T-cell (primary cell): Measurements from ENCODE around the gene NEURL2. TPM values are rescaled to one million over a fixed set of nuclear protein-coding genes. Genes with fewer than 3 reads are reported as not detected.
"Not testable (repeated sequence)": the region's sequence is repeated elsewhere in the genome, so short reads cannot be mapped to it uniquely, and the experiment has no call there.

ENCODE experiments used
- ATAC-seq, 4 experiments: fragments of 200-7000 bp in 3 of 4; fragments of 150-1000 bp in 1 of 4; cut with Tn5 transposase; replicated peaks in 1 of 4; 1 replicate in 3 of 4; 2 replicates in 1 of 4; pipeline ENCODE4 v1.10.0; 2021; ENCODE audit warnings: moderate library complexity in 3 of 4, mild to moderate bottlenecking in 2 of 4, moderate number of reproducible peaks in 1 of 4
- CTCF ChIA-PET, 2 donors: fragments of 300-600 bp; sonication (Branson Sonifier 250); formaldehyde crosslinking; loops; one replicate each; lab custom pipeline; 2022; ENCODE audit warnings: antibody characterized with exemption in 2 of 2; lab: Charles Lee
- POLR2A ChIA-PET, 2 donors: fragments of 300-600 bp; sonication (Branson Sonifier 250); formaldehyde crosslinking; loops; one replicate each; lab custom pipeline; 2022; ENCODE audit warnings: antibody characterized with exemption in 2 of 2; lab: Charles Lee
- DNase-seq, 35 experiments: peaks; one replicate each; pipeline versions ENCODE4 v3.0.0 to v3.0.0-alpha.2; 2013 to 2023
- H3K27ac ChIP-seq: one replicate; pipeline ENCODE4 v1.5.1; 2013; ENCODE audit warnings: low read length
- H3K27me3 ChIP-seq, 2 experiments: replicated peaks in 1 of 2; 1 replicate in 1 of 2; 2 replicates in 1 of 2; pipeline versions ENCODE4 v1.6.1 to v1.7.0; 2013; ENCODE audit warnings: low read length in 1 of 2, mixed read lengths in 1 of 2; ENCODE audit not compliant: control insufficient read depth in 2 of 2, insufficient read depth in 2 of 2; ENCODE audit errors: extremely low read depth in 1 of 2
- H3K36me3 ChIP-seq, 2 donors: 1 replicate in 1 of 2; 2 replicates in 1 of 2; pipeline versions ENCODE4 v1.6.1 to v1.7.0; 2013; ENCODE audit warnings: low read length in 1 of 2; ENCODE audit not compliant: control insufficient read depth in 2 of 2, insufficient read depth in 1 of 2; ENCODE audit errors: extremely low read depth in 1 of 2
- H3K4me1 ChIP-seq, 2 experiments: 1 replicate in 1 of 2; 2 replicates in 1 of 2; pipeline versions ENCODE4 v1.6.1 to v1.7.0; 2013; ENCODE audit warnings: low read length in 2 of 2, mixed read lengths in 1 of 2; ENCODE audit not compliant: insufficient read depth in 2 of 2, control insufficient read depth in 1 of 2; ENCODE audit errors: extremely low read depth in 1 of 2
- H3K4me3 ChIP-seq, 2 donors: 1 replicate in 1 of 2; 2 replicates in 1 of 2; pipeline versions ENCODE4 v1.5.1 to v1.7.0; 2013; ENCODE audit warnings: mild to moderate bottlenecking in 2 of 2, low read length in 1 of 2, moderate library complexity in 1 of 2; ENCODE audit not compliant: control insufficient read depth in 1 of 2; ENCODE audit errors: extremely low read depth in 1 of 2
- H3K9me3 ChIP-seq: 2 replicates; pipeline ENCODE4 v1.7.0; 2013
- H3K27ac Mint-ChIP-seq, 2 donors: one replicate each; pipeline ENCODE4 v1.8.0; 2020 to 2021; ENCODE audit warnings: mild to moderate bottlenecking in 2 of 2, mixed read lengths in 2 of 2
- H3K27me3 Mint-ChIP-seq, 2 donors: one replicate each; pipeline ENCODE4 v1.8.0; 2021 to 2022; ENCODE audit warnings: mixed read lengths in 2 of 2
- H3K36me3 Mint-ChIP-seq: one replicate; pipeline ENCODE4 v1.8.0; 2021; ENCODE audit warnings: mixed read lengths
- H3K4me1 Mint-ChIP-seq, 3 donors: one replicate each; pipeline ENCODE4 v1.8.0; 2020 to 2022; ENCODE audit warnings: mixed read lengths in 3 of 3, mild to moderate bottlenecking in 1 of 3
- H3K4me3 Mint-ChIP-seq, 3 donors: one replicate each; pipeline ENCODE4 v1.8.0; 2020 to 2022; ENCODE audit warnings: mild to moderate bottlenecking in 3 of 3, mixed read lengths in 3 of 3, moderate library complexity in 3 of 3
- H3K9me3 Mint-ChIP-seq, 3 donors: one replicate each; pipeline ENCODE4 v1.8.0; 2020 to 2022; ENCODE audit warnings: mixed read lengths in 3 of 3
- WGBS: methylation state at CpG from one replicate; pipeline ENCODE4 v1.1.5; 2013; ENCODE audit warnings: missing lambda C conversion rate; ENCODE audit not compliant: insufficient coverage; 5-methylcytosine and 5-hydroxymethylcytosine counted together
- total RNA-seq, 35 experiments: library from RNA in 6 of 35; stranded (reverse) in 6 of 35; fragments of 120-200 nt in 1 of 35; gene quantifications; one replicate each; pipeline versions ENCODE4 v1.2.1 to v1.2.4 and lab custom pipeline; 2013 to 2026

The NEURL2 gene
- total RNA-seq, 5 donors from 2014 or later (not counting 1 experiment from before 2014, with no cell fraction given), result 3.1 to 6.9 (median 6.1) TPM

DNA sequence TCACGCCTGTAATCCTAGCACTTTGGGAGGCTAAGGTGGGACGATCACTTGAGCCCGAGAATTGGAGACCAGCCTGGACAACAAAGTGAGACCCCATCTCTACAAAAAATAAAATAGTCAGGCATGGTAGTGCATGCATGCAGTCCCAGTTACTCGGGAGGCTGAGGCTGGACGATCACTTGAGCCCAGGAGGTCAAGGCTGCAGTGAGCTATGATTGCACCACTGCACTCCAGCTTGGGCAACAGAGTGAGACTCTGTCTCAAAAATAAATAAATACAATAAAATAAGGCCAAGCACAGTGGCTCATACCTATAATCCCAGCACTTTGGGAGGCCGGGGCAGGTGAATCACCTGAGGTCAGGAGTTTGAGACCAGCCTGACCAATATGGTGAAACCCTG is 10.3 kb upstream of the NEURL2 start:
- peaks cover 11% of the 10 kb centered on the region for H3K36me3 Mint-ChIP-seq
- CTCF ChIA-PET, H3K27me3 ChIP-seq, H3K9me3 ChIP-seq, H3K4me3 Mint-ChIP-seq, H3K4me1 Mint-ChIP-seq, H3K9me3 Mint-ChIP-seq, H3K27ac Mint-ChIP-seq, ATAC-seq, H3K4me1 ChIP-seq, DNase-seq, H3K27ac ChIP-seq, H3K27me3 Mint-ChIP-seq, POLR2A ChIA-PET, H3K4me3 ChIP-seq: not testable (repeated sequence)
- 100% methylated on average over 1 of the region's 6 CpGs for WGBS
- H3K36me3 ChIP-seq, result peaks cover 13 to 25% of the 10 kb centered on the region in 2 donors

GRCh38 chr20:45899046-45899835 is 8.2 kb upstream of the NEURL2 start:
- Mint-ChIP-seq H3K27ac (no peak overlapping the region), H3K4me3 (no peak overlapping the region), H3K4me1 (peaks cover 0 to 2% (median 0%) of the 10 kb centered on the region in 3 donors), H3K9me3 (no peaks in the 10 kb centered on the region), H3K27me3 (no peaks in the 10 kb centered on the region), H3K36me3 (peaks cover 11% of the 10 kb centered on the region)
- 100% methylated on average over 3 of the region's 13 CpGs for WGBS
- POLR2A ChIA-PET, result no interaction called here
- Histone ChIP-seq H3K9me3 (no peaks in the 10 kb centered on the region), H3K27ac (no peak overlapping the region), H3K36me3 (peaks cover 15 to 34% of the 10 kb centered on the region in 2 donors), H3K27me3 (no peaks in the 10 kb centered on the region), H3K4me1 (no peaks in the 10 kb centered on the region), H3K4me3 (no peak overlapping the region)
- DNase-seq (no peak), ATAC-seq (peak in 1 of 4 experiments; percentile 24)
- CTCF ChIA-PET, result no interaction called here

DNA sequence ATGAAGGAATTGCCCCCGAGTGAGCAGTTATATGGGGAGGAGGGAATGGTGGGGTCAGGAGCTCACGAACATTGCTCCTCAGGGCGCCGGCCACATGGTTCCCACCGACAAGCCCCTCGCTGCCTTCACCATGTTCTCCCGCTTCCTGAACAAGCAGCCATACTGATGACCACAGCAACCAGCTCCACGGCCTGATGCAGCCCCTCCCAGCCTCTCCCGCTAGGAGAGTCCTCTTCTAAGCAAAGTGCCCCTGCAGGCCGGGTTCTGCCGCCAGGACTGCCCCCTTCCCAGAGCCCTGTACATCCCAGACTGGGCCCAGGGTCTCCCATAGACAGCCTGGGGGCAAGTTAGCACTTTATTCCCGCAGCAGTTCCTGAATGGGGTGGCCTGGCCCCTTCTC is 7.3 kb upstream of the NEURL2 start:
- Histone ChIP-seq H3K27me3 (no peaks in the 10 kb centered on the region), H3K4me1 (peaks cover 0 to 9% of the 10 kb centered on the region in 2 experiments), H3K36me3 (peaks cover 15 to 41% of the 10 kb centered on the region in 2 donors), H3K9me3 (no peaks in the 10 kb centered on the region), H3K27ac (no peak overlapping the region), H3K4me3 (no peak overlapping the region)
- 93% methylated on average over 5 of the region's 12 CpGs for WGBS
- no peak overlapping the region for H3K4me3 Mint-ChIP-seq
- no peaks in the 10 kb centered on the region for H3K27me3 Mint-ChIP-seq
- ATAC-seq (no peak), DNase-seq (no peak)
- ChIA-PET CTCF (no interaction called here), POLR2A (interaction anchor here in 1 of 2 donors (0.6 kb wide), 2 partner anchors 30 to 92 kb away, joined by 3 read pairs; no protein-coding TSS in a partner anchor)
- peaks cover 17% of the 10 kb centered on the region for H3K36me3 Mint-ChIP-seq
- H3K9me3 Mint-ChIP-seq, result no peaks in the 10 kb centered on the region
- H3K27ac Mint-ChIP-seq, result no peak overlapping the region
- peaks cover 0 to 10% (median 8%) of the 10 kb centered on the region in 3 donors for H3K4me1 Mint-ChIP-seq

DNA sequence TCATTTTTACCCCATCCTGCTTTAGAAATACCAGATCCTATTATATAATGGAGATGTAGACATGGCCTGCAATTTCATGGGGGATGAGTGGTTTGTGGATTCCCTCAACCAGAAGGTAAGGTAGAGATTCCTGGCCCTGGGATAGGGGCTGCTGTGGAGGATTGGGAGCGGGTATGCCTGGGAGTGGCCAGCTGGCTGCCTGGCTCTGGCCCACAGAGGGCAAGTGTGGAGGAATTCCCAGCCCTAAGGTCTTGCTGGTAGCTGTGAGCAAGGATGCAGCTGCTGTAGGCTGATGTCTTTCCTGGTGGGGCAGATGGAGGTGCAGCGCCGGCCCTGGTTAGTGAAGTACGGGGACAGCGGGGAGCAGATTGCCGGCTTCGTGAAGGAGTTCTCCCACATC is 6.7 kb upstream of the NEURL2 start:
- peaks cover 2 to 16% (median 14%) of the 10 kb centered on the region in 3 donors for H3K4me1 Mint-ChIP-seq
- Histone ChIP-seq H3K4me1 (peaks cover 0 to 15% of the 10 kb centered on the region in 2 experiments), H3K9me3 (no peaks in the 10 kb centered on the region), H3K4me3 (no peak overlapping the region), H3K36me3 (peaks cover 15 to 41% of the 10 kb centered on the region in 2 donors), H3K27ac (no peak overlapping the region), H3K27me3 (no peaks in the 10 kb centered on the region)
- DNase-seq (no peak), ATAC-seq (no peak)
- H3K4me3 Mint-ChIP-seq, result no peak overlapping the region
- ChIA-PET CTCF (no interaction called here), POLR2A (interaction anchor here in 1 of 2 donors (0.6 kb wide), 1 partner anchor 30 kb away, joined by 3 read pairs; no protein-coding TSS in a partner anchor)
- peaks cover 20% of the 10 kb centered on the region for H3K36me3 Mint-ChIP-seq
- no peak overlapping the region for H3K27ac Mint-ChIP-seq
- H3K9me3 Mint-ChIP-seq, result no peaks in the 10 kb centered on the region
- WGBS, result 99% methylated on average over 7 of the region's 7 CpGs
- no peaks in the 10 kb centered on the region for H3K27me3 Mint-ChIP-seq

GRCh38 chr20:45897289-45897688 is 6.3 kb upstream of the NEURL2 start:
- ATAC-seq, result no peak
- Histone ChIP-seq H3K4me3 (no peak overlapping the region), H3K4me1 (peaks cover 0 to 19% of the 10 kb centered on the region in 2 experiments), H3K27ac (no peak overlapping the region), H3K9me3 (no peaks in the 10 kb centered on the region), H3K36me3 (peaks cover 15 to 41% of the 10 kb centered on the region in 2 donors), H3K27me3 (no peaks in the 10 kb centered on the region)
- no peak for DNase-seq
- Mint-ChIP-seq H3K4me1 (peaks cover 6 to 20% (median 18%) of the 10 kb centered on the region in 3 donors), H3K9me3 (no peaks in the 10 kb centered on the region), H3K4me3 (no peak overlapping the region), H3K36me3 (peaks cover 20% of the 10 kb centered on the region), H3K27me3 (no peaks in the 10 kb centered on the region), H3K27ac (no peak overlapping the region)
- ChIA-PET POLR2A (interaction anchor here in 1 of 2 donors (0.9 kb wide), 1 partner anchor 501 kb away, joined by 6 read pairs; no protein-coding TSS in a partner anchor), CTCF (no interaction called here)
- no CpG with 5 or more reads among the region's 2 CpGs for WGBS

DNA sequence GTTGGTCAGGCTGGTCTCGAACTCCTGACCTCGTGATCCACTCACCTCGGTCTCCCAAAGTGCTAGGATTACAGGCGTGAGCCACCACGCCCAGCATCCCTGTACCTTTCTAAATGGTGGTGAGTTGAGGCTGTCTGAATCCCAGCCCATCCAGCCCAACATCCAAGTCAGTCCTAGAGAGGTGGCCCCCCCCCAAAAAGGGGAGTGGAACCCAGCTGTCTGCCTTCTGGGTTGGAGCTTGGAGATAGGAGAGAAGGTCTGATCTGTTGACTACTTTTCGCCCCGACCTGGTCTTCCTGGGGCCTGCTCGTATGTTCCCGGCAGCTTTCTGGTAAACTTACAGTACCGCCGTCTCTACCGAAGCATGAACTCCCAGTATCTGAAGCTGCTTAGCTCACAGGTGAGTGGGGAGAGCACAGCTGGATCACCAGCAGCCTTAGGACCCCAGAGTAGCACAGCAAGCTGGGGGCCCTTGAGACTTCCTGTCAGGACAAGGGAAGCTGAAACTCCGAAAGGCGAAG is 5.7 kb upstream of the NEURL2 start:
- Histone ChIP-seq H3K36me3 (peaks cover 15 to 41% of the 10 kb centered on the region in 2 donors), H3K9me3 (no peaks in the 10 kb centered on the region)
- H3K27ac Mint-ChIP-seq, result no peak overlapping the region

More for the DNA sequence above, 5.7 kb upstream of the NEURL2 start:
- peaks cover 3 to 25% of the 10 kb centered on the region in 2 experiments for H3K4me1 ChIP-seq
- Mint-ChIP-seq H3K9me3 (no peaks in the 10 kb centered on the region), H3K36me3 (peaks cover 20% of the 10 kb centered on the region), H3K27me3 (no peaks in the 10 kb centered on the region), H3K4me1 (peaks cover 10 to 26% (median 23%) of the 10 kb centered on the region in 3 donors), H3K4me3 (no peak overlapping the region)
- H3K27ac ChIP-seq, result no peak overlapping the region
- DNase-seq (no peak), ATAC-seq (no peak)
- 97% methylated on average over 7 of the region's 14 CpGs for WGBS
- H3K27me3 ChIP-seq, result no peaks in the 10 kb centered on the region
- H3K4me3 ChIP-seq, result no peak overlapping the region
- ChIA-PET POLR2A (interaction anchor here in 1 of 2 donors (0.9 kb wide), 1 partner anchor 502 kb away, joined by 6 read pairs; no protein-coding TSS in a partner anchor), CTCF (interaction anchor here in 1 of 2 donors (1.2 kb wide), 1 partner anchor 14 kb away, joined by 3 read pairs; no protein-coding TSS in a partner anchor)
